Thymus (tissue), 14 donors: ENCODE results near the gene CGB2. TPM values are rescaled to one million over a fixed set of nuclear protein-coding genes. Genes with fewer than 3 reads are reported as not detected.
"Not testable (repeated sequence)": the region's sequence is repeated elsewhere in the genome, so short reads cannot be mapped to it uniquely, and the experiment has no call there.

Source experiments
- DNase-seq, 9 donors: peaks; one replicate each; pipeline ENCODE4 v3.0.0-alpha.2; 2013; ENCODE audit warnings: low spot score in 9 of 9, low read depth in 6 of 9, missing footprints in 1 of 9
- H3K27ac ChIP-seq, 2 donors: one replicate each; pipeline ENCODE4 v1.5.1; 2013; ENCODE audit warnings: control low read depth in 1 of 2, low read depth in 1 of 2, low read length in 1 of 2, mild to moderate bottlenecking in 1 of 2, moderate library complexity in 1 of 2
- H3K27me3 ChIP-seq, 2 donors: one replicate each; pipeline ENCODE4 v1.5.1; 2013; ENCODE audit warnings: low read length in 1 of 2; ENCODE audit not compliant: control insufficient read depth in 2 of 2, insufficient read depth in 1 of 2
- H3K36me3 ChIP-seq, 2 donors: one replicate each; pipeline ENCODE4 v1.5.1; 2013; ENCODE audit warnings: low read length in 1 of 2, mild to moderate bottlenecking in 1 of 2, moderate library complexity in 1 of 2; ENCODE audit not compliant: control insufficient read depth in 2 of 2, insufficient read depth in 2 of 2
- H3K4me1 ChIP-seq, 2 donors: one replicate each; pipeline ENCODE4 v1.5.1; 2013; ENCODE audit warnings: low read length in 2 of 2; ENCODE audit not compliant: control insufficient read depth in 2 of 2, insufficient read depth in 2 of 2
- H3K4me3 ChIP-seq, 2 donors: one replicate each; pipeline ENCODE4 v1.5.1; 2013; ENCODE audit warnings: low read length in 2 of 2, control low read depth in 1 of 2, mild to moderate bottlenecking in 1 of 2
- H3K9me3 ChIP-seq, 2 donors: one replicate each; pipeline ENCODE4 v1.5.1; 2013; ENCODE audit warnings: low read length in 1 of 2, mild to moderate bottlenecking in 1 of 2; ENCODE audit not compliant: control insufficient read depth in 2 of 2, insufficient read depth in 1 of 2
- WGBS: extraction: QIAGEN DNeasy Blood & Tissue Kit; methylation state at CpG from one replicate; pipeline ENCODE4 v1.1.7; 2013; 5-methylcytosine and 5-hydroxymethylcytosine counted together
- long read RNA-seq, 10 donors: transcript quantifications; one replicate each; lab custom pipeline, GENCODE V29; 2026
- polyA plus RNA-seq: library from polyadenylated mRNA; stranded (reverse); fragments of 200-250 nt; gene quantifications from one replicate; pipeline ENCODE4 v1.2.3, GENCODE V29; 2013
- total RNA-seq: library from RNA; stranded (reverse); fragments of 120-200 nt; gene quantifications from one replicate; pipeline ENCODE4 v1.2.4, GENCODE V29; 2013
- donor health status: healthy.

CGB2 gene
- total RNA-seq, result not detected
- 0.11 TPM for polyA plus RNA-seq
- long read RNA-seq, donor 1, result 0 reads
- long read RNA-seq, donor 2, result 0 reads
- long read RNA-seq, donor 3, result 0 reads
- long read RNA-seq, donor 4, result 0 reads
- long read RNA-seq, donor 5, result 0 reads
- long read RNA-seq, donor 6, result 0 reads
- long read RNA-seq, donor 7, result 0 reads
- long read RNA-seq, donor 8, result 0 reads
- long read RNA-seq, donor 9, result 0 reads
- long read RNA-seq, donor 10, result 0 reads

DNA sequence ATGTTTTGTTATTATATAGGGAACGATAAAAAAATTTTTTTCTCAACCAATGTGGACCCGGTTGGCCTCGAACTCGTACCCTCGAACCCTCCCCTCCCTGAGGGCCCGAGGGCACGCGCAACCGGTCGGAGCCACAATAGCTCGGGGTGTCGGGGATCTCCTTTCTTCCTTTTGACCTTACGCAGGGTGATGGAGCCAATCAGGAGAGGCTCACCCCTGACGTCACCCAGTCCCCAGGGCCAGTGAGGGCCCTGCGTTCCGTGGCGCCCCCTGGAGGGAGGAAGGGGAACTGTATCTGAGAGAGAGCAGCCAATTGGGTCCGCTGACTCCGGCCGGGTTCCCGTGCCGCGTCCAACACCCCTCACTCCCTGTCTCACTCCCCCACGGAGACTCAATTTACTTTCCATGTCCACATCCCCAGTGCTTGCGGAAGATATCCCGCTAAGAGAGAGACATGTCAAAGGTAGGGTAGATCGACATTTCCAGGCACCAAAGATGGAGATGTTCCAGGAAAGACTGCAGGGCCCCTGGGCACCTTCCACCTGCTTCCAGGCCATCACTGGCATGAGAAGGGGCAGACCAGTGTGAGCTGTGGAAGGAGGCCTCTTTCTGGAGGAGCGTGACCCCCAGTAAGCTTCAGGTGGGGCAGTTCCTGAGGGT lies at the start of gene CGB2:
CGB2 (plus strand) TSS at position 249 of the 660 bp plus-strand sequence; CDS start at position 455, 206 bp downstream.
- not testable (repeated sequence) for H3K27ac ChIP-seq, H3K27me3 ChIP-seq, H3K36me3 ChIP-seq, H3K9me3 ChIP-seq, DNase-seq, H3K4me1 ChIP-seq, H3K4me3 ChIP-seq
- 39% methylated on average over 28 of the region's 28 CpGs for WGBS

DNA sequence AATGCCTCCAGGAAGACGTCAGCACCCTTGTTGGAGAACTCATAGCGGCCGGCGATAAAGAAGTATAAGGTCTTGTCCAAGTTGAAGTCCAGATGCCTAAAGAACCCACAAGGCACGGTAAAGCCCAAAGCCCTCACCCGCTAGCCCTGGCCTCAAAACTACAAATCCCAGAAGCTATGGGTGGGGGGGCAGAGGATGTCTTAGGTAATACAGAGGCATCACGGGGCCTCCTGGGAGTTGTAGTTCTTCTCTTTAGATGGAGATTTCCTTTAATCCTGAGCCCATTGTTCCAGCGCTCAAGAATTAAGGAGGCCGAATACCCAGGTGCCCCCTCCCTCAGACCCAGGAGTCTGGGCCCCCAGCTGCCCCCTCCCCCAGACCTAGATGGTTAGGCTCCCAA lies 49.4 kb upstream of the CGB2 start:
- Histone ChIP-seq H3K4me3 (no peak overlapping the region), H3K4me1 (no peaks in the 10 kb centered on the region), H3K9me3 (no peaks in the 10 kb centered on the region), H3K36me3 (peaks cover 46 to 55% of the 10 kb centered on the region in 2 donors), H3K27me3 (no peaks in the 10 kb centered on the region), H3K27ac (no peak overlapping the region)
- WGBS, result 99% methylated on average over 9 of the region's 9 CpGs
- no peak for DNase-seq

DNA sequence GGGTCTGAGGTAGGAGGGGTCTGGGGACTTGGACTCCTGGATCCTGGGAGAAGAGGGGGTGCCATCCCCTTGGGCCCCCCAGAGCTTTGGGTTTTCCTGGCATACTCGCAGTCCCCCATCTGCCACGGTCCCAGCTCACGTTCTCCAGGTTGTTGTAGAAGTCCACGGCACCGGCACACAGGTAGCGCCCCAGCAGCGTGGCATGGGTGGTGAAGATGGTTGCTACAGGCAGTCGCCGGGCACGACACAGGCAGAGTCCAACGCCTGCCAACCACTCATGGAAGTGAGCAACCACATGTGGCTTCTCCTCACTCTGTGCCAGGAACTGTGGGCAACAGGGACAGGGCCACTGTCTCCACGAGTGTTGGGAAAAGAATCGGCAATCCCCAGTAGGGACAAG lies 46.0 kb upstream of the CGB2 start:
- no peaks in the 10 kb centered on the region for H3K9me3 ChIP-seq
- 98% methylated on average over 13 of the region's 13 CpGs for whole genome bisulfite sequencing
- no peaks in the 10 kb centered on the region for H3K4me1 ChIP-seq
- DNase-seq, result no peak
- H3K27ac ChIP-seq, result no peak overlapping the region
- no peaks in the 10 kb centered on the region for H3K27me3 ChIP-seq
- peaks cover 46 to 58% of the 10 kb centered on the region in 2 donors for H3K36me3 ChIP-seq
- H3K4me3 ChIP-seq, result no peak overlapping the region

DNA sequence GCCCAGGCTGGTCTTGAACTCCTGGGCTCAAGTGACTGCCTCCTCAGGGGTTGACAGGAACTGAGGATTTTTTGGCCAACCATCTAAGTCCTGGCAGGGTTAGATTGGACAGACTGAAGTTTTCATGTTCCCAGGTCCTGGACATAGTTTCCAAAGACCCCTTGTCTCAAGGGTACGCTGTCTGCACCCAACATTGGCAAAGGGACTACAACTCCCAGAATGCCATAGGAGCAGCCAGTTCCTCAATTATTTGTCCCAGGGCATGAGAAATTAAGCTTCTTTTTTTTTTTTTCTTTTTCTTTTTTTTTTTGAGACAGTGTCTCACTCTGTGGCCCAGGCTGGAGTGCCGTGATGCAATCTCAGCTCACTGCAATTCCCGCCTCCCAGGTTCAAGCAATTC lies 45.5 kb upstream of the CGB2 start:
- no peak for DNase-seq
- 98% methylated on average over 3 of the region's 3 CpGs for WGBS
- Histone ChIP-seq H3K4me3 (no peak overlapping the region), H3K27me3 (no peaks in the 10 kb centered on the region), H3K4me1 (peaks cover 0 to 3% of the 10 kb centered on the region in 2 donors), H3K36me3 (peaks cover 46 to 62% of the 10 kb centered on the region in 2 donors), H3K27ac (no peak overlapping the region), H3K9me3 (no peaks in the 10 kb centered on the region)

DNA sequence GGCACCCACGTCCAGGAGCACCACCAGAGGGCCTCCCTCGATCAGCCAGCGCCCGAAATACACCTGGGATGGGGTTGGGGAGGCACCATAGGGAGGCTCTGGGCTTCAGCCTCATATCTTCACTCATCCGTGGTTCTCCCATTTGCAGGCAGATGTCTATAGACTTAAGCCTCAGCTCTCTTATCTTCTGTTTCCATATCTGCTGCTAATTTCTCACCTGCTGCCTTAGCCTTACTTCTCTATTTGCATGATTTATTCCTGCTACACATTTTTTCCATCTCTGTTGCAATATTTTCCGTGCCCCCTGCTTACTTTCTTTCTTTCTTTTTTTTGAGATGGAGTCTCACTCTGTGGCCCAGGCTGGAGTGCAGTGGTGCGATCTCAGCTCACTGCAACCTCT lies 44.4 kb upstream of the CGB2 start:
- no peak for DNase-seq
- 97% methylated on average over 7 of the region's 7 CpGs for WGBS
- peaks cover 40 to 51% of the 10 kb centered on the region in 2 donors for H3K36me3 ChIP-seq

DNA sequence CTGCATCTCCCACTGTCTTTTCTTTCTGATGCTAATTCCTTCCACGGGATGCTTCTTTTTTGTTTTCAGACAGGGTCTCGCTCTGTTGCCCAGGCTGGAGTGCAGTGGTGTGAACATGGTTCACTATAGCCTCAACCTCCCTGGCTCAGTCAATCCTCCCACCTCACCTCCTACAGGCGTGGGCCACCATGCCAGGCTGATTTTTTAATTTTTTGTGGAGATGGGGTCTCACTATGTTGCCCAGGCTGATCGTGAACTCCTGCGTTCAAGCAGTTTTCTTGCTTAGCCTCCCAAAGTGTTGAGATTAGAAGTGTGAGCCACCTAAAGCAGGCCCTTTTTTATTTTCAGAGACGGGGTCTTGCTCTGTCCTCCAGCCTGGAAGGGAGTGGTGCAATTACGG lies 43.4 kb upstream of the CGB2 start:
- Histone ChIP-seq H3K36me3 (peaks cover 31 to 45% of the 10 kb centered on the region in 2 donors), H3K4me3 (no peak overlapping the region), H3K27ac (no peak overlapping the region), H3K9me3 (no peaks in the 10 kb centered on the region), H3K4me1 (peaks cover 10 to 16% of the 10 kb centered on the region in 2 donors), H3K27me3 (no peaks in the 10 kb centered on the region)
- 92% methylated on average over 7 of the region's 7 CpGs for WGBS
- DNase-seq, result no peak

More for the DNA sequence above, 44.4 kb upstream of the CGB2 start:
- Histone ChIP-seq H3K4me3 (no peak overlapping the region), H3K9me3 (no peaks in the 10 kb centered on the region), H3K4me1 (peaks cover 8 to 13% of the 10 kb centered on the region in 2 donors), H3K27ac (no peak overlapping the region), H3K27me3 (no peaks in the 10 kb centered on the region)

DNA sequence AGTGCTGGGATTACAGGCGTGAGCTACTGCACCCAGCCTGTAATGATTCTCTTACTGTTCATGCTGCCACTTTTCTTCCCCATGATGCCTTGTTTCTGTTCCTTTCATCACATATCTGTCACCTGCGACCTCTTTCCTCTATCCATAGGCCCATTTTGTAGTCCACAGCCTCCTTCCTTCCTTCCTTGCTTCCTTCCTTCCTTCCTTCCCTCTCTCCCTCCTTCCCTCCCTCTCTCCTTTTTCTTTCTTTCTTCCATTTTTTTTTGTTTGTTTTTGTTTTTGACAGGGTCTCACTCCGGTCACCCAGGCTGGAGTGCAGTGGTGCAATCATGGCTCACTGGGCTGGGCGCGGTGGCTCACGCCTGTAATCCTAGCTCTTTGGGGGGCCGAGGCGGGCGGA lies 42.8 kb upstream of the CGB2 start:
- Histone ChIP-seq H3K27me3 (no peaks in the 10 kb centered on the region), H3K36me3 (peaks cover 30 to 43% of the 10 kb centered on the region in 2 donors), H3K4me3 (no peak overlapping the region), H3K27ac (no peak overlapping the region), H3K4me1 (peaks cover 10 to 16% of the 10 kb centered on the region in 2 donors), H3K9me3 (no peaks in the 10 kb centered on the region)
- DNase-seq, result no peak
- WGBS, result 96% methylated on average over 9 of the region's 9 CpGs

DNA sequence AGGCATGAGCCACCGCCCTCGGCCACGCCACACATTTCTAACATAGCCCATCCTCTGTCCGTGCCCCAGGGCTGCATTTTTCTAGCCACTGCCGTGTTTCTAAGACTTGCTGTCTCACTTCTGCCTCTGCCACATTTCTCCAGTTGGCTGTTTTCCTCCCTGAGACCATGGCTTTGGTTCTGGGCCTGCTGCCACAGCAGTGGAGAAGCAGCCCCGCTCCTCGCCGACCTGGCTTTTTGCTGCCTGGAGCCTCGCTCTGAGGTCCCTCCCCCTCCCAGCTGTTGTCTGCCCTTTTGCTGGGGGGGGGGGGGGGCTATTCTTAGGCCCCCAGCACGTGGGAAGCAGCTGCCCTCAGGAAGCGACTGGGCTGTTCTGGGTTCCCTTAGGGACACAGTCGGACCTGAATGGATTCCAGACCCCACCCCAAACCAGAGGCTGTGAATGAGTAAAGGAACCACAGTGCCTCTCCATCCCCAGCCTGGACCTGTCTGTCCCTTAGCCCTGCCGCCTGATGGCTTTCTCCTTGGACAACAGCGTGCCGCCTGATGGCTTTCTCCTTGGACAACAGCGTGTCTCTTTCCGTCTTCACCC lies 41.9 kb upstream of the CGB2 start:
- Histone ChIP-seq H3K27ac (no peak overlapping the region), H3K36me3 (peaks cover 28 to 39% of the 10 kb centered on the region in 2 donors), H3K9me3 (no peaks in the 10 kb centered on the region), H3K4me1 (peaks cover 17 to 25% of the 10 kb centered on the region in 2 donors), H3K4me3 (no peak overlapping the region), H3K27me3 (no peaks in the 10 kb centered on the region)
- no peak for DNase-seq
- WGBS, result 96% methylated on average over 17 of the region's 17 CpGs

DNA sequence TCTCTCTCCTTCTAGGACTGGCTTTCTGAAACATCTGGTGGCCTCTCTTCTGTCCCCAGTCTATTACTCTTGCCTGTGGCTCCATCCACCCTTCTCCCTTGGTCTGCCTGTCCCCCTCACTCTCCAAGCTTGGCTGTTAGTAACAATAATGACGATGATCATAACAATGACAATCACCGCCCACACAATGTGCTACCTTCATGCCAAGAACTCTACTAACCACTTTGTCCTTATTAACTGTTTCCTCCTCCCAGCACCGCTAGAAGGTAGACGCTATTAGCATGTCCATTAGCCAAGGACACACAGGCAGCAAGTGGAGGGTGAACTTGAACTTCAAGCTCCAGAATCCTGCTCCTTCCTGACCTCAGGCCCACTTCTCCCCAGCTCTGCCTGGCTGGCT lies 41.3 kb upstream of the CGB2 start:
- peaks cover 22 to 33% of the 10 kb centered on the region in 2 donors for H3K36me3 ChIP-seq
- H3K27ac ChIP-seq, result no peak overlapping the region
- H3K4me3 ChIP-seq, result no peak overlapping the region
- no peaks in the 10 kb centered on the region for H3K9me3 ChIP-seq
- H3K4me1 ChIP-seq, result peaks cover 20 to 28% of the 10 kb centered on the region in 2 donors
- WGBS, result 95% methylated on average over 4 of the region's 4 CpGs
- no peaks in the 10 kb centered on the region for H3K27me3 ChIP-seq
- DNase-seq, result no peak
